Hepatocyte (in vitro differentiated cells): ENCODE data around the gene MROH2B.

ENCODE experiments used
- CTCF ChIP-seq: fragments of 200-600 bp; sonication (generic); IDR thresholded peaks from 2 replicates; pipeline ENCODE4 v1.5.1; 2016; ENCODE audit warnings: antibody characterized with exemption, mild to moderate bottlenecking; ENCODE audit not compliant: poor library complexity
- EZH2 ChIP-seq: fragments of 200-600 bp; sonication (generic); IDR thresholded peaks from 2 replicates; pipeline ENCODE4 v1.6.1; 2016; ENCODE audit warnings: antibody characterized with exemption, mild to moderate bottlenecking, borderline replicate concordance
- EZH2phosphoT487 ChIP-seq: fragments of 200-600 bp; sonication (generic); IDR thresholded peaks from one replicate; pipeline ENCODE4 v1.6.1; 2018; ENCODE audit warnings: antibody characterized with exemption, mild to moderate bottlenecking, low read depth, moderate library complexity; ENCODE audit not compliant: unreplicated experiment, severe bottlenecking

- TF ChIP-seq CTCF: no peak
- TF ChIP-seq EZH2phosphoT487: no peak
- TF ChIP-seq EZH2: no peak
These were observed 22.2 kb downstream of the MROH2B start for GRCh38 chr5:41048986-41049385.
